Measurements from ENCODE around the gene TK2. TPM values are rescaled to one million over a fixed set of nuclear protein-coding genes. Genes with fewer than 3 reads are reported as not detected.
A peak's percentile ranks its signal among the peaks of the same experiment; 100 is the strongest.

The TK2 gene
- total RNA-seq, 1 donor from 2014 or later: 36.1 TPM

DNA sequence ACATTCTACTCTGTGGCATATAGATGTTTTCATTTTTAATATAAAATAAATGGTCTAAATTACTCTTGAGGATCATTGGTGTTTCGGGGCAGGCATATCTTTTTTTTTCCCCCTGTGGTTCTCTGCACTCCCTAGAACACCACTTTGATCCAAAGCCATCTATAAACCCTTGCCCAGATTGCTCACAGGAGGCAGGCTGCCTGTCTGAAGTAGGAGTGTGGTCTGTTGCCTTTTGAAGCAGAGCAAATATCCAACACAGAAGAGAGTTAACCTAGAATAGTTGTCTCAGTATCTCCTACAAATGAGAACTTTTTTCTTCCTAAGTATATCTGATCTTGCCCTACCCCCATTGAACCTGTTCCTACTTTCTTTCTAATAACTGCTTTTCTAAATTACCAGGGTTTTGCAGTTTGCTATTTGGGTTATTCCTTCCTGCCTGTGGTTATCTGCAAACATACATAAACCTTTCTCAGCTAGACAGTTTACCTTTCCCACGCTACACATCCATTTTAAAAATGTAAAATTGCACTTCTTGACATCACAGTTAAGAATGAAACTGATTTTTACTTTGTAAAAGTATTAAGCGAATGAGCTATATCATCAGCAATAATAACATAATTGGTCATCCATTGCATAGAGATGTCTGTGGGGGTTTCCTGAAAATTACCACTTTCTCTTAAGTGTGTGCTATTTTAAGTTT, 11.6 kb upstream of the TK2 start:
- no peaks in the 10 kb centered on the region for H3K9me3 ChIP-seq
- H3K27ac ChIP-seq: no peak overlapping the region
- ATAC-seq (no peak), DNase-seq (no peak)
- H3K4me1 ChIP-seq: no peaks in the 10 kb centered on the region
- TF ChIP-seq, protein P1, sequence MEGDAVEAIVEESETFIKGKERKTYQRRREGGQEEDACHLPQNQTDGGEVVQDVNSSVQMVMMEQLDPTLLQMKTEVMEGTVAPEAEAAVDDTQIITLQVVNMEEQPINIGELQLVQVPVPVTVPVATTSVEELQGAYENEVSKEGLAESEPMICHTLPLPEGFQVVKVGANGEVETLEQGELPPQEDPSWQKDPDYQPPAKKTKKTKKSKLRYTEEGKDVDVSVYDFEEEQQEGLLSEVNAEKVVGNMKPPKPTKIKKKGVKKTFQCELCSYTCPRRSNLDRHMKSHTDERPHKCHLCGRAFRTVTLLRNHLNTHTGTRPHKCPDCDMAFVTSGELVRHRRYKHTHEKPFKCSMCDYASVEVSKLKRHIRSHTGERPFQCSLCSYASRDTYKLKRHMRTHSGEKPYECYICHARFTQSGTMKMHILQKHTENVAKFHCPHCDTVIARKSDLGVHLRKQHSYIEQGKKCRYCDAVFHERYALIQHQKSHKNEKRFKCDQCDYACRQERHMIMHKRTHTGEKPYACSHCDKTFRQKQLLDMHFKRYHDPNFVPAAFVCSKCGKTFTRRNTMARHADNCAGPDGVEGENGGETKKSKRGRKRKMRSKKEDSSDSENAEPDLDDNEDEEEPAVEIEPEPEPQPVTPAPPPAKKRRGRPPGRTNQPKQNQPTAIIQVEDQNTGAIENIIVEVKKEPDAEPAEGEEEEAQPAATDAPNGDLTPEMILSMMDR (IDR thresholded peaks at IDR 0.05): no peak
- H3K27me3 ChIP-seq: no peaks in the 10 kb centered on the region
- H3K36me3 ChIP-seq: peaks cover 57% of the 10 kb centered on the region
- H3K4me3 ChIP-seq: no peak overlapping the region
- intact Hi-C loops (cut with DNase I): no loop called here

GRCh38 chr16:66560107-66560506, 10.2 kb upstream of the TK2 start:
- ATAC-seq (no peak), DNase-seq (no peak)
- TF ChIP-seq, protein P1 (IDR thresholded peaks at IDR 0.05): no peak
- Histone ChIP-seq H3K4me1 (peaks cover 8% of the 10 kb centered on the region), H3K4me3 (no peak overlapping the region), H3K36me3 (peaks cover 43% of the 10 kb centered on the region), H3K9me3 (no peaks in the 10 kb centered on the region), H3K27ac (no peak overlapping the region), H3K27me3 (no peaks in the 10 kb centered on the region)
- intact Hi-C loops (cut with DNase I): no loop called here

DNA sequence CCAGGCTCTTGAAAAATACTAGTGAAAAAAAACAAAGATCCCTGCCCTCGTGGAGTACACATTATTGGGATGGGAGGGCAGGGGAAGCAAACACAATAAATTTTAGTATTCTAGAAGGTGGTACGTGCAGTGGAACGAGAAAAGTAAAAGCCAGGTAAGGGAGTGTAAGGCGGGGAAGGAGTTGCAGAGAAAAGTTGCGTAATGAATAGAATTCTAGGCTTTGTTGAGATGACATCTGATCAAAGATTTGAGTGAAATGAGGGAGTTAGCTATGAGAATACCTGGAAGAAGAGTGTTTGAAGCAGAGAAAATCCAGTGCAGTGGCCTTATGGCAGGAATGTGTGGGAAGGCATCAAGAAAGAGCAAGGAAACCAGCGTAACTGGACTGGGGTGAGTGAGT, 4.6 kb upstream of the TK2 start:
- Histone ChIP-seq H3K4me3 (peak overlapping the region; percentile 72), H3K27ac (peak overlapping the region; percentile 2), H3K9me3 (no peaks in the 10 kb centered on the region), H3K36me3 (peaks cover 23% of the 10 kb centered on the region), H3K27me3 (no peaks in the 10 kb centered on the region), H3K4me1 (peaks cover 38% of the 10 kb centered on the region)
- DNase-seq (no peak), ATAC-seq (no peak)
- TF ChIP-seq, protein P1 (IDR thresholded peaks at IDR 0.05): no peak
- intact Hi-C loops (cut with DNase I): no loop called here

DNA sequence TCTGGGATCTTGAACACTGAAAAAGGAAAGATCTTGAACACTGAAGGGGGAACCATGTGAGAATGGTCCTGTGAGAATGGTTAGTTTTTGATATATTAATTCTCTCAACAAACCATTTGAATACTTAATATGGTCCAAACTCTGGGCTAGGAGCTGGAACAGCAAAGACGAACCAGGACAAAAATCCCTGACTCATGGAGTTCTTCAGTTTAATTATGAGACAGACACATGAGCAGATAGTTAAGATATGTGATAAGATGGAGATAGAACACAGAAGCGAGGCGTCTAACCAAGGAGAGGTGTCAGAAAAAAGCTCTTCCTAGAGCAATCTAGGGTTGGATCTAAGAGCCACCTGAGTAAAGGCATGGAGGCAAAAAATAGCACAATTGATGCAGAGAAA, 4.1 kb upstream of the TK2 start:
- H3K9me3 ChIP-seq: no peaks in the 10 kb centered on the region
- peaks cover 40% of the 10 kb centered on the region for H3K4me1 ChIP-seq
- ATAC-seq (no peak), DNase-seq (no peak)
- no peaks in the 10 kb centered on the region for H3K27me3 ChIP-seq
- TF ChIP-seq, protein P1 (IDR thresholded peaks at IDR 0.05): no peak
- peaks cover 18% of the 10 kb centered on the region for H3K36me3 ChIP-seq
- peak overlapping the region; percentile 97 for H3K27ac ChIP-seq
- H3K4me3 ChIP-seq: peak overlapping the region; percentile 72
- intact Hi-C loops (cut with DNase I): no loop called here

DNA sequence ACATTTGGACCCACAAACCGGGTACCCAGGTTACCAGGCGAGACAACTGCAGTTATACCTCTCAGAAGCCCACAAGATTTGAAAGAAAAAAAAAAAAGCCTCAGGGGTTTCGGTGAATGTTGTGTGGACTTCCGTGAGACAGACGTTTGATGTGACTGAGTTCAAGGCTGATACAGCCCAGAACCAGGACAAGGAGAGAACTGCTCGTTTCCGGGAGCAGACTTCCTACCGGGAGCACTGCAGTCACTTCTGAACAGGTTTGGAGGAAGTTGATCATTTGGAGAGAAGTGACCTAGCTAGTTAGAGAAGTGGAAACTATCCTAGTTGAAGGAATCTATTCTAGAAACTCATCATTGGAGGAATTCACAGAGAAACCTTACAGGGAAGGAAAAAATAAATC, 3.3 kb upstream of the TK2 start:
- H3K27ac ChIP-seq: peak overlapping the region; percentile 97

More for the DNA sequence above, 3.3 kb upstream of the TK2 start:
- Histone ChIP-seq H3K4me1 (peaks cover 48% of the 10 kb centered on the region), H3K36me3 (peaks cover 12% of the 10 kb centered on the region), H3K9me3 (no peaks in the 10 kb centered on the region), H3K27me3 (no peaks in the 10 kb centered on the region), H3K4me3 (peak overlapping the region; percentile 72)
- TF ChIP-seq, protein P1 (IDR thresholded peaks at IDR 0.05): no peak
- intact Hi-C loops (cut with DNase I): no loop called here
- no peak for ATAC-seq
- DNase-seq: no peak
